Measurements from ENCODE around the gene PRSS1.
"Not testable (repeated sequence)": the region's sequence is repeated elsewhere in the genome, so short reads cannot be mapped to it uniquely, and the experiment has no call there.

The PRSS1 gene

GRCh38 chr7:142749218-142749993 is at the start of gene PRSS1:
PRSS1 (plus strand) TSS chr7:142749472; CDS start chr7:142749485, 13 bp downstream.
- no peak for DNase-seq (ENCODE audit: low spot score)

GRCh38 chr7:142700935-142701334 is 48.3 kb upstream of the PRSS1 start:
- DNase-seq (ENCODE audit: low spot score) = not testable (repeated sequence)

- no peak for DNase-seq (ENCODE audit: low spot score)
These were observed 45.5 kb upstream of the PRSS1 start for GRCh38 chr7:142703655-142704305.

- not testable (repeated sequence) for DNase-seq (ENCODE audit: low spot score)
These were observed 40.5 kb upstream of the PRSS1 start for GRCh38 chr7:142708726-142709125.

GRCh38 chr7:142709921-142710320 is 39.4 kb upstream of the PRSS1 start:
- no peak for DNase-seq (ENCODE audit: low spot score)

GRCh38 chr7:142711196-142711595 is 38.1 kb upstream of the PRSS1 start:
- DNase-seq (ENCODE audit: low spot score) = no peak

GRCh38 chr7:142711746-142712616 is 37.3 kb upstream of the PRSS1 start:
- DNase-seq (ENCODE audit: low spot score) = no peak

GRCh38 chr7:142712617-142712957 is 36.7 kb upstream of the PRSS1 start:
- DNase-seq (ENCODE audit: low spot score) = no peak

- no peak for DNase-seq (ENCODE audit: low spot score)
These were observed 34.9 kb upstream of the PRSS1 start for GRCh38 chr7:142714375-142714774.

GRCh38 chr7:142716596-142716995 is 32.7 kb upstream of the PRSS1 start:
- DNase-seq (ENCODE audit: low spot score) = no peak

- no peak for DNase-seq (ENCODE audit: low spot score)
These were observed 31.8 kb upstream of the PRSS1 start for GRCh38 chr7:142717453-142717852.

GRCh38 chr7:142718313-142718712 is 31.0 kb upstream of the PRSS1 start:
- DNase-seq (ENCODE audit: low spot score) = no peak

GRCh38 chr7:142720172-142720773 is 29.0 kb upstream of the PRSS1 start:
- no peak for DNase-seq (ENCODE audit: low spot score)

- no peak for DNase-seq (ENCODE audit: low spot score)
These were observed 28.3 kb upstream of the PRSS1 start for GRCh38 chr7:142720986-142721385.

GRCh38 chr7:142722248-142722794 is 27.0 kb upstream of the PRSS1 start:
- no peak for DNase-seq (ENCODE audit: low spot score)

GRCh38 chr7:142733271-142733670 is 16.0 kb upstream of the PRSS1 start:
- DNase-seq (ENCODE audit: low spot score) = no peak

GRCh38 chr7:142739923-142740492 is 9.3 kb upstream of the PRSS1 start:
- DNase-seq (ENCODE audit: low spot score) = no peak

GRCh38 chr7:142740786-142741185 is 8.5 kb upstream of the PRSS1 start:
- DNase-seq (ENCODE audit: low spot score) = no peak

- DNase-seq (ENCODE audit: low spot score) = not testable (repeated sequence)
These were observed 7.3 kb upstream of the PRSS1 start for GRCh38 chr7:142741932-142742331.

- no peak for DNase-seq (ENCODE audit: low spot score)
These were observed 4.1 kb upstream of the PRSS1 start for GRCh38 chr7:142745091-142745635.

- DNase-seq (ENCODE audit: low spot score) = no peak
These were observed 3.5 kb upstream of the PRSS1 start for GRCh38 chr7:142745745-142746144.

Data from putamen (tissue), 1 donor.